Activated naive CD8-positive, alpha-beta T cell treated with anti-CD3 and anti-CD28 coated beads, Interleukin-2, amount 10 ng/mL, durations not matched to agents 7 days and 5 days (primary cell): ENCODE data around the gene PKD1. TPM values are rescaled to one million over a fixed set of nuclear protein-coding genes. Genes with fewer than 3 reads are reported as not detected.
A peak's percentile ranks its signal among the peaks of the same experiment; 100 is the strongest.
"Not testable (repeated sequence)": the region's sequence is repeated elsewhere in the genome, so short reads cannot be mapped to it uniquely, and the experiment has no call there.

ENCODE experiments used
- ATAC-seq: fragments of 150-1000 bp; cut with Tn5 transposase; one replicate; pipeline ENCODE4 v1.10.0; 2021; ENCODE audit warnings: low read depth, moderate library complexity
- POLR2A ChIA-PET: fragments of 350-600 bp; sonication (Branson Sonifier 250); formaldehyde crosslinking; loops from one replicate; lab custom pipeline; 2021; ENCODE audit warnings: antibody characterized with exemption; lab: Charles Lee
- DNase-seq: peaks from one replicate; pipeline ENCODE4 v3.0.0; 2021
- H3K27ac Mint-ChIP-seq: one replicate; pipeline ENCODE4 v1.8.0; 2022; ENCODE audit warnings: mild to moderate bottlenecking, mixed read lengths
- H3K27me3 Mint-ChIP-seq: one replicate; pipeline ENCODE4 v1.8.0; 2022; ENCODE audit warnings: mild to moderate bottlenecking, moderate library complexity, mixed read lengths
- H3K36me3 Mint-ChIP-seq: one replicate; pipeline ENCODE4 v1.8.0; 2021; ENCODE audit warnings: mild to moderate bottlenecking, mixed read lengths
- H3K4me1 Mint-ChIP-seq: one replicate; pipeline ENCODE4 v1.8.0; 2021; ENCODE audit warnings: mixed read lengths
- H3K4me3 Mint-ChIP-seq: one replicate; pipeline ENCODE4 v1.8.0; 2022; ENCODE audit warnings: mild to moderate bottlenecking, moderate library complexity, mixed read lengths
- H3K9me3 Mint-ChIP-seq: one replicate; pipeline ENCODE4 v1.8.0; 2021; ENCODE audit warnings: mixed read lengths
- total RNA-seq, 2 experiments: library from RNA; stranded (reverse); gene quantifications; one replicate each; pipeline ENCODE4 v1.2.3, GENCODE V29; 2021

PKD1 gene
- total RNA-seq, 2 experiments from 2014 or later, result 95.5 to 97.3 TPM

DNA sequence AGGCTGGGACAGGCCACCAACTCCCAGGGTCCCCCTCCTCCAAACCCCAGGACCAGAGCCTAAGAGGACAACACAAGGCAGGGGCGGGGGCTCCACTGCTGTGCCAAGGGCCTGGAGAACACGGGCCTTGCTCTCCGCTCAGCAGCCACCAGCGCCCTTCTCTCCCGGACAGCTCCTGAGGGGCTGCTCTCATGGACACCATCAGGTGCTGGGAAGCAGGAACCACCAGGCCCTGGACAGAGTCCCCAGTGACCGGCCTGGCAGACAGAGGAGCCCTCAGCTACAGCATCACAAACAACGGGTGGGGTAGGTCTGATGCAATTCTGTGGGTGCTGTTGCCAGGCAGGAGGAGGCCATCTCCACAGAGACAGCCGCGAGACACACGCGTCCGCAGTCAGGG is 1.9 kb downstream of the PKD1 start:
- DNase-seq, H3K4me3 Mint-ChIP-seq, H3K4me1 Mint-ChIP-seq, H3K36me3 Mint-ChIP-seq, H3K27ac Mint-ChIP-seq, H3K9me3 Mint-ChIP-seq, ATAC-seq, H3K27me3 Mint-ChIP-seq, POLR2A ChIA-PET: not testable (repeated sequence)

DNA sequence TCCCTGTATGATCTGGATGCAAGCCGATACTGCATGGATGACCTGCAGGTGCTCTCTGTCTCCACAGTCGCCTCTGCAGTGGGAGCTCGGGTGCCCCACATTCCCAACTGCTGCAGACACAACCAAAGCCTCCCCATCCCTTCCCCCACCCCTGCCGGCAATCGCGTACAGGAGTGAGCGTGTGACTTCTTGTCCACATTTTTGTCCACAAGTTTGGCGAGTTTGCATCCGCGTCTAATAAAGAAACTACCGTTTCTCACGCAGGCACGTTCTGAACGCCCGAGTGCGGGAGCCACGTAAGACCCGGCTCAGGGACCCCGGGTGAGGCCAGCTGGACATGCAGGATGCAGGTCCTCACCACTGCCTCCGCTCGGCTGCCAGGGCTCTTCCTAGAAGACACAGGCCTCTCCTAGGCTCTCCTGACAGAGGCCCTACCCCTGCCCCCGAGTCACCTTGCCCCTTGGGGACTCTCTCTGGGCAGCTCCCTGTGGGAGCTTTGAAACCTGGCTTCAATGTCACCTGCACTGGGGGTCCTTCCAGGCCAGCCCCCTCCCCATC is 5.7 kb downstream of the PKD1 start:
- H3K27ac Mint-ChIP-seq, result peak overlapping the region; percentile 25
- H3K4me1 Mint-ChIP-seq, H3K27me3 Mint-ChIP-seq, POLR2A ChIA-PET, H3K9me3 Mint-ChIP-seq, DNase-seq, ATAC-seq, H3K36me3 Mint-ChIP-seq, H3K4me3 Mint-ChIP-seq: not testable (repeated sequence)

DNA sequence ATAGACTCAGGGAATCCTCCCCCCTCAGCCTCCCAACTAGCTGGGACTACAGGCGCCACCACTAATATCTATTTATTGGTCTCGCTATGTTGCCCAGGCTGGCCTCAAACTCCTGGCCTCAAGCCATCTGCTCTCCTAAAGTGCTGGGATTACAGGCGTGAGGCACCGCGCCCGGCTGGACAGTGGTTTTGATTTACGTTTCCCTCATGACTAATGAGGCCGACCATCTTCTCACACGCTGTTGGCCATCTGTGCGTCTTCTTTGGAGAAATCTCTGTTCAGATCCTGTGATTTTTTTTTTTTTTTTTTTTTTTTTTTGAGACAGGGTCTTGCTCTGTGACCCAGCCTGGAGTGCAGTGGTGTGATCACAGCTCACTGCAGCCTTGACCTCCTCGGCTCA is 6.4 kb downstream of the PKD1 start:
- H3K27me3 Mint-ChIP-seq, H3K9me3 Mint-ChIP-seq, H3K36me3 Mint-ChIP-seq, ATAC-seq, H3K4me1 Mint-ChIP-seq, DNase-seq: not testable (repeated sequence)
- H3K27ac Mint-ChIP-seq, result peak overlapping the region; percentile 91
- peak overlapping the region; percentile 82 for H3K4me3 Mint-ChIP-seq
- POLR2A ChIA-PET, result interaction anchor here (0.8 kb wide), 1 partner anchor 11 kb away, joined by 3 read pairs; no protein-coding TSS in a partner anchor

DNA sequence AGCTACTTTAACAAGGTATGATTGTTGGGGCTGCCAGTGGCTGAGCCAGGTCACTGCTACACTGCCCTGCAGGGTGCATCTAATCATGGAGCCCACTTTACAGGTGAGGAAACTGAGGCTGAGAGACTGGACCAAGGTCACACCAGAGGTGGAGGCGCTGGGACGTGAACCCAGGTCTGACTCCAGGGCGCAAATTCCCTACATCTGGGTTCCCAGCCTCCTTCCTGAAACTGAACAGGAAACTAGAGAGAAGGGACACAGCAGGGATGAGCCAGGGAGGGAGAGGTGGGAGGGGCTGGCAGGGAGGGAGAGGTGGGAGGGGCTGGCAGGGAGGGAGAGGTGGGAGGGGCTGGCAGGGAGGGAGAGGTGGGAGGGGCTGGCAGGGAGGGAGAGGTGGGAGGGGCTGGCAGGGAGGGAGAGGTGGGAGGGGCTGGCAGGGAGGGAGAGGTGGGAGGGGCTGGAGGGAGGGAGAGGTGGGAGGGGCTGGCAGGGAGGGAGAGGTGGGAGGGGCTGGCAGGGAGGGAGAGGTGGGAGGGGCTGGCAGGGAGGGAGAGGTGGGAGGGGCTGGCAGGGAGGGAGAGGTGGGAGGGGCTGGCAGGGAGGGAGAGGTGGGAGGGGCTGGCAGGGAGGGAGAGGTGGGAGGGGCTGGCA is 7.9 kb downstream of the PKD1 start:
- H3K36me3 Mint-ChIP-seq, H3K4me1 Mint-ChIP-seq, H3K9me3 Mint-ChIP-seq, POLR2A ChIA-PET, ATAC-seq, H3K27ac Mint-ChIP-seq, DNase-seq, H3K27me3 Mint-ChIP-seq: not testable (repeated sequence)
- peak overlapping the region; percentile 32 for H3K4me3 Mint-ChIP-seq

DNA sequence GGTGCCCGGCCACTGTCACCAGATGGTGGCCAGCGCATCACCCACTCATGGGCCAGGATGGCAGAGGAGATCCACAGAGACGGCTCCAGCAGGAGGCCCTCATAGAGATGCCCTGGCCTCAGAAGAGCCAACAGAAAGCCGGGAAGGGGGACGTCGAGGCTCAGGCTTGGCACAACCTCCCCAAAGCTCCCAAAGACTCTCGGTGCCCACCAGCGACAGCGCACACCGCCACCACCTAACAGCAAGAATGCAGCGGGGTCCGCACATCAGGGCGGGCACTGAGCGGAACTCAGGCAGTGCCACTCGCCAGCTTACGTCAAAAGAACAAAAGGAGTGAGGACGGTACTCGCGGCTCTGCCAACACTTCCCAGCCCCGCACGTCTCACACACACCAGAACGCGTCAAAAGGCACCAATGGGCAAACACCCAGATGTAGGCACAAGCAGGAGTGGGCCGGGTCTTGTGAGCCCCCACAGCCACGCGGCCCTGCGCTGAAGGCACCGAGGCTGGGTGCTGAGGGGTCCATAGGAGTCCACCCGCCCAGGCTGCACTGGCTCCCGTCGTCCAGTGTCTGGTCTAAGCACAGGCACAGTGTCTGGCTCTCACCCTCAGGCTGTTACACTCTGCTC is 8.7 kb downstream of the PKD1 start:
- DNase-seq, H3K27ac Mint-ChIP-seq: not testable (repeated sequence)
- POLR2A ChIA-PET, result interaction anchor here (1.0 kb wide), 1 partner anchor 28 kb away, joined by 3 read pairs; the partner anchor contains the start of gene TRAF7

DNA sequence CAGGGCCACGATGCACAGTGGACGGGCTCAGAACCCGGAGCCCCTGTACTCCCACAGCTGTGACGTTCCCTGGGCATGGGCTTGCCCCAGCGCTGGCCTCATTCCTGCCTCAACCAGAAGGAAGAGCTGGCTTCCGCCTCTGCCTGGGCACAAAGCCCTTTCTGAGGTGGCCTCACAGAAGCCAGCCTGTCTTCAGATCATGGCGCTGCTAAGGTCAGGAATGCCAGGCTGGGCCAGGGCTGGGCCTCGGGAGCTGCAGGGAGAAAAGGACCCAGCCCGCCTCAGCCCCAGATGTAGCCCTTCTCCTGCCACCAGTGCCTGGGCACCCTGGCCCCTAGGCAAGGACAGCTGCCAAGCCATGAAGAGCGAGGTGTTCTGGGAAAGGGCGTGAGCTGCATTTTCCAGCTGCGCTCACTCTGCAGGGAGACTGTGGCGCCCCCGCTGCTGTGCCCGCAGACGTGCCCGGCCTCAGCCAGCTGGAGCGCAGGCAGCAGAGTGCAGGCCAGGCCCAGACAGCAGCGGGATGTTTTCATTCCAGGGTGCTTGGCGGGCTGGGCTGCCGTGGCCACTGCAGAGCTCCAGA is 9.4 kb downstream of the PKD1 start:
- not testable (repeated sequence) for H3K36me3 Mint-ChIP-seq, H3K4me1 Mint-ChIP-seq, H3K9me3 Mint-ChIP-seq, H3K27ac Mint-ChIP-seq, H3K4me3 Mint-ChIP-seq, DNase-seq, ATAC-seq, H3K27me3 Mint-ChIP-seq
- POLR2A ChIA-PET, result interaction anchor here (1.0 kb wide), 1 partner anchor 29 kb away, joined by 3 read pairs; the partner anchor contains the start of gene TRAF7

More for the DNA sequence above, 8.7 kb downstream of the PKD1 start:
- H3K9me3 Mint-ChIP-seq, H3K27me3 Mint-ChIP-seq, H3K4me3 Mint-ChIP-seq, H3K4me1 Mint-ChIP-seq, ATAC-seq, H3K36me3 Mint-ChIP-seq: not testable (repeated sequence)

DNA sequence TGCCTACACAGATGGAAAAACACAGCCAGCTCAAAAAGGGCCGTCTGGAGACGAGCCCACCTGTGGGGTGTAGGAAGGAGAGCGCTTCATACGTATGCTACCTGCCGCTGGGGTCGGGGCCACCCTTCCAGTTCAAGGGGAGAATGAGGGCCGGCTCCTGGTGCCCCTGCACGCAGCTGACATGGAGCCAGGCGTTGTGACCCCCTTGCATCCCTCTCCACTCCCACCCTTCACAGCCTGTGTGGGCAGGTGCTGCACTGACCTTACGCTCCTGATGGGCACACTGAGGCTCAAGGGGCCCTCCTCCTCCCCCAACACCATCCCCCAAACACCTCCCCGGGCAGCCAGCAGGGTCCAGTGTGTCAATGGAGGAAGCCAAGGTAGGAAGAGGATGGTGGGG is 10.1 kb downstream of the PKD1 start:
- H3K36me3 Mint-ChIP-seq, H3K9me3 Mint-ChIP-seq, H3K4me3 Mint-ChIP-seq, H3K27me3 Mint-ChIP-seq, POLR2A ChIA-PET, DNase-seq, H3K4me1 Mint-ChIP-seq, ATAC-seq, H3K27ac Mint-ChIP-seq: not testable (repeated sequence)

DNA sequence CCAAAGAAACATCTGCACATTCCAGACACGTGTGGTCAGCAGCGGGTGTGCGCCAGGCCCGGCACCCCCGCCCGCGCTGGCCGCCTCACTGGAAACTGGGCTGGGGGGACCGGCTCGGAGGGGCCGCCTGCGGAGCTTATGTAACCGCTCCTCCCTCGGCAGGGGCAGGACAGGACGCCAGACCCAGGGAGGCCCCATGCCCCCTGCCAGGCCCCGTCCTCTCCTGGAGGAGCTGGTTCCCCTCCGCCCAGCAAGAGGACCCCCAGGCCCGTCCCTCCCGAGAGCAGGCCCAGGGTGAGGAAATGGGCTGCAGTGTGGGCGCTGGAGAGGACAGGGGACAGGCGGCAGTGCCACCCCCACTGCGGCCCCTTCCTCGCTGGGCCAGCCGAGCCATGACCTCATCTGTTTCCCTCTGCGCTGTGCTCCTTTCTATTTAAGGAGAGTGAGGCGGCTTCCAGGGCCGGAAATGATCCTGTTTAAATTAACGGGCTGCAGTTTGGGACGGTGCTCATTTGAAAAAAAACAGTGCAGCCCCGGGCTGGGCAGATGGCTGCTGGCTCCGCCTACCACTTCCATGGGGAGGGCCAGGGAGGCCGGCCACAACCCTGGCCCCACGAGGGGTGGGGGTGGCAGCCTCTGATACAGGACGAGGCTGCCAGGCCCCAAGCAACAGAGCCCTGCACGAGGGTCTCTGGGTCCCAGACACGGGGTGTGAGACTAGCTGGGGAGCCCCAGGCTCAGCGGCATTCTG is 10.8 kb downstream of the PKD1 start:
- H3K9me3 Mint-ChIP-seq, POLR2A ChIA-PET, H3K27me3 Mint-ChIP-seq, H3K4me3 Mint-ChIP-seq, DNase-seq, ATAC-seq, H3K36me3 Mint-ChIP-seq, H3K27ac Mint-ChIP-seq, H3K4me1 Mint-ChIP-seq: not testable (repeated sequence)

DNA sequence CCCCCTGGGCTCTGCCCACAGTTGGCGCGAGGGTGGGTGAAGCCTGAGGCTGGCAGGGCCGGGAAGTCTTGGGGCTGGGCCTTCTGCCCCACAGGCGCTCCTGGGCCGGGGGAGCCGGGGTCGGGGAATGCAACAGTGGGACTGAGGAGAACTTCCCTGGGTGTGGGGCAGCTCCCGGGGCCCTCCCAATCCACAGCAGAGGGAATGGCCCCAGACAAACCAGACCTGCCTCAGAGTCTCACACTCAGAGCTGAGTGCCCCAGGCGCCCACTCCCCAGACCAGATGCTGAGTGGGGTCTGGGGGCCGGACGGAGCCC is 11.4 kb downstream of the PKD1 start:
- POLR2A ChIA-PET, H3K4me1 Mint-ChIP-seq, H3K27ac Mint-ChIP-seq, ATAC-seq, H3K27me3 Mint-ChIP-seq, DNase-seq, H3K9me3 Mint-ChIP-seq, H3K4me3 Mint-ChIP-seq, H3K36me3 Mint-ChIP-seq: not testable (repeated sequence)

DNA sequence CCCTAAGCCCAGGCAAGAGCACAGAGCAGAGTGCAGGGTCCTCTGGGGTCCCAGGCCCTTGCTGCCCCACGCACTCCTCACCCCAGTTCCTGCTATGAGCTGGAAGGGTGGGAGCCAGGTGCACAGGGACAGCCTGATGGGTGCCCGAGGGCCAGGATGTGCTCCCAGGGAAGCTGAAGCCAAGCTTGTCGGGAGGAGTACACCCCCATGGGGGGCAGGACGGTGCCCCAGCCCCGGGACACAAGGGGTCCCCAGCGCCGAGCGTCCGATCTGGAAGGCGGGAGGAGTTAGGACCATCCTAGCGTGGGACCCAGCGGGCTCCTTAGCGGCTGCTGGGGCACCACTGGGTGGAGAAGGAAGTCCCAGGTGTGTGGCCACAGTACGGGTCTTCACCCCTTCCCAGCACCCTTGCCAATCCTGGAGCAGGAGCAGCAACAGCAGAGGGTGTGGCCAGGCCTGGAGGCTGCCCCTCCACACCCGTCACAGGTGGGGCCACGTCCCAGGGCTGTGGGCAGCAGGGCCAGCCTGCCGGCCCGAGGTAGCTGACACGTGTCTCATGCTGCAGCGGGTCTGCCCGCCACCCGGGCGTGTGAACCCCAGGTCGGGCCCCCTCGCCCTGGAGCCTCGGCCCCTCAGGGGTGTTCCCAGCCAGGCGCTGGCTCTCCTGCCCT is 11.9 kb downstream of the PKD1 start:
- H3K9me3 Mint-ChIP-seq, H3K36me3 Mint-ChIP-seq, H3K27ac Mint-ChIP-seq, ATAC-seq, DNase-seq, H3K4me1 Mint-ChIP-seq, H3K27me3 Mint-ChIP-seq, POLR2A ChIA-PET, H3K4me3 Mint-ChIP-seq: not testable (repeated sequence)

DNA sequence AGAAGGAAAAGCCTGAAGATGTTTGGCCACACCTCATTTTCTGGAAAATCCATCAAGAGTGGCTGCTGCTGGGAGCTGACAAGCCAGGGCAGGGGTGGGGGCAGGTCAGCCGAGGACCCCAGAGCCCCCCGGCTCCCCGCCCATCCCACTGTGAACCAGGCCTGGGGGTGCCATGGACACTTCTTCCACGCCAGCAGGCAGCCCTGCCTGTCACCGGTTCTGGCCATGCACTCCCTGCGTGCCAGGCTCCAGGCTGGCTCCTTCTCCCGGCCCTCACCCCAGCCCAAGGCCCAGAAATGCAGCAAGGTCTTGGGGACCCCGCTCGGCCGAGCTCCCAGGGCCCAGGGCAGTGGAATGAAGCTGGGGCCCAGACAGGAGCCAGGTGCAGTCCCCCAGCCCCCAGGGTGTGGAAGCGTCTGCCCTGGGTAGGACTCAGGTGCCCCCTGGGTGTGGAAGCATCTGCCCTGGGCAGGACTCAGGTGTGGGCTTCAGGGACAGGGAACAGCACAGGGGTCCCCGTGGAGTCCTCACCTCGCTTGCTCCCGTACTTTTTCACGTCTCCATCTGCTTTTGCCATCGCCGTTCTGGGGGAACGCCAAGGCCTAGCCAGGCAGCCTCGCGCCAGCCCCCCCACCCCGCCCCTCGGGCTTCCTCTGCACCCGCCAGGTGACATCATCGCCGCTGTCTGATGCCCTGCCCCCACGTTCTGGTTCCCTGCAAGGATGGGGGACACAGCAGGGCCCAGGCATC is 12.6 kb downstream of the PKD1 start:
- H3K4me1 Mint-ChIP-seq, ATAC-seq, DNase-seq, POLR2A ChIA-PET, H3K4me3 Mint-ChIP-seq, H3K36me3 Mint-ChIP-seq, H3K27me3 Mint-ChIP-seq, H3K9me3 Mint-ChIP-seq, H3K27ac Mint-ChIP-seq: not testable (repeated sequence)

DNA sequence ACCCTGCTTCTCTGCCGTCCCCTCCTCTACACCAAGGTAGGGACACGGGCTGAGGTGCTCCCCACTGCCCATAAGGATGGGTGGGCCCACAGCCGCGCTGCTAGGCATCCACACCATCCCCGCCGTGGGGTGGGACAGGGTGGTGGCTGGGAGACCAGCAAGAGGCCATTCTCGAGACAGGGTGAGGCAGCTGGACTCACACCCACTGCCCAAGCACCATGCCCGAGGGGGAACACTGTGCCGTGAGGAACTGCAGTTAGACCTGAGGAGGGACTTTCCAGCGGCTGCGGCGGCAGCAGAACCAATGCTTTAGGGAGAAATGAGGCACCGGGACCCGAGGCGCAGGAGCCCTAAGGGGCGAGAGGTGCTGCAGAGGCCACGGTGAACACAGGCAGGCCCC is 13.3 kb downstream of the PKD1 start:
- H3K27me3 Mint-ChIP-seq, result no peaks in the 10 kb centered on the region
- DNase-seq, result no peak
- POLR2A ChIA-PET, result no interaction called here

More for the DNA sequence above, 13.3 kb downstream of the PKD1 start:
- Mint-ChIP-seq H3K4me3 (no peak overlapping the region), H3K27ac (no peak overlapping the region), H3K4me1 (no peaks in the 10 kb centered on the region), H3K36me3 (no peaks in the 10 kb centered on the region), H3K9me3 (no peaks in the 10 kb centered on the region)
- ATAC-seq, result no peak
